ENCODE results near the gene LRRC66.

The LRRC66 gene

GRCh38 chr4:52005604-52006273 is 14.4 kb downstream of the LRRC66 start:
- in situ Hi-C loops (cut with HindIII; ENCODE audit: low sequenced_read_pairs): no loop called here
- TF ChIP-seq CTCF (IDR thresholded peaks at IDR 0.05; ENCODE audit: low read depth, low read length, missing control alignments): no peak
- H3K4me3 ChIP-seq (ENCODE audit: low read depth, low read length): no peak overlapping the region
- DNase-seq (ENCODE audit: low read depth): no peak

GRCh38 chr4:52004414-52004813 is 15.7 kb downstream of the LRRC66 start:
- in situ Hi-C loops (cut with HindIII; ENCODE audit: low sequenced_read_pairs): no loop called here
- no peak for TF ChIP-seq CTCF (IDR thresholded peaks at IDR 0.05; ENCODE audit: low read depth, low read length, missing control alignments)
- H3K4me3 ChIP-seq (ENCODE audit: low read depth, low read length): no peak overlapping the region
- DNase-seq (ENCODE audit: low read depth): no peak

GRCh38 chr4:52001616-52002015 is 18.5 kb downstream of the LRRC66 start:
- no peak for DNase-seq (ENCODE audit: low read depth)
- in situ Hi-C loops (cut with HindIII; ENCODE audit: low sequenced_read_pairs): no loop called here
- no peak overlapping the region for H3K4me3 ChIP-seq (ENCODE audit: low read depth, low read length)
- no peak for TF ChIP-seq CTCF (IDR thresholded peaks at IDR 0.05; ENCODE audit: low read depth, low read length, missing control alignments)

GRCh38 chr4:51999250-51999649 is 20.9 kb downstream of the LRRC66 start:
- DNase-seq (ENCODE audit: low read depth): no peak
- no peak for TF ChIP-seq CTCF (IDR thresholded peaks at IDR 0.05; ENCODE audit: low read depth, low read length, missing control alignments)
- in situ Hi-C loops (cut with HindIII; ENCODE audit: low sequenced_read_pairs): no loop called here
- H3K4me3 ChIP-seq (ENCODE audit: low read depth, low read length): no peak overlapping the region

- DNase-seq (ENCODE audit: low read depth): no peak
- no peak overlapping the region for H3K4me3 ChIP-seq (ENCODE audit: low read depth, low read length)
- in situ Hi-C loops (cut with HindIII; ENCODE audit: low sequenced_read_pairs): no loop called here
- TF ChIP-seq CTCF (IDR thresholded peaks at IDR 0.05; ENCODE audit: low read depth, low read length, missing control alignments): no peak
These were observed 21.3 kb downstream of the LRRC66 start for GRCh38 chr4:51998837-51999236.

GRCh38 chr4:51997647-51998046 is 22.5 kb downstream of the LRRC66 start:
- in situ Hi-C loops (cut with HindIII; ENCODE audit: low sequenced_read_pairs): no loop called here

More at GRCh38 chr4:51997647-51998046, 22.5 kb downstream of the LRRC66 start:
- H3K4me3 ChIP-seq (ENCODE audit: low read depth, low read length): no peak overlapping the region
- TF ChIP-seq CTCF (IDR thresholded peaks at IDR 0.05; ENCODE audit: low read depth, low read length, missing control alignments): no peak
- no peak for DNase-seq (ENCODE audit: low read depth)

All from astrocyte of the cerebellum (primary cell).